Peyer's patch (tissue), 4 donors: ENCODE results near the gene CEP55.

Experiments used
- POLR2A ChIP-seq, 2 donors: fragments of 450-650 bp; IDR thresholded peaks; one replicate each; pipeline ENCODE4 v1.5.1; 2017; ENCODE audit warnings: antibody characterized with exemption in 2 of 2, mild to moderate bottlenecking in 2 of 2, moderate library complexity in 2 of 2
- TF ChIP-seq, protein P1 (sequence below), 6 experiments: fragments of 450-650 bp in 4 of 6; fragments of 200-600 bp in 2 of 6; sonication (generic) in 1 of 6; IDR thresholded peaks; one replicate each; pipeline ENCODE4 v1.5.1; 2017 to 2019; ENCODE audit warnings: antibody characterized with exemption in 6 of 6, mild to moderate bottlenecking in 3 of 6, moderate library complexity in 1 of 6

DNA sequence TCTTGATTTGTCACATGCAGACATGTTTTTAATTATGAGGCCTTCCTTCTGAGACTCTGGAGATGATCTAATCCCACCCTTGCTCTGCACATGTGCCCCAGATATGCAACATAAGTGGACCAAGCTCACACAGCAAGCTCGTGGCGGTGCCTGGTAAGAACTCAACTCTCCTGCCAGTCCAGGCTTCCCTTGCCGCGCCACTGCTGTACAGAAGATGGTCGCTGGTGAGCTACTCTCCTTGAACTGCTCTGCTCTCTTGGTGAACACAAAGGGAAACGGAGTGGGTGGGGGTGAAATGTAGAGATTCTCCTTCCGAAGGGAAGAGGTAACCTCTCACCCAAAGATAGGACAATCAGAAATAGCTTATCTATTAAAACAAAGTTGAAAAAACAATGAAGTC lies 39.9 kb upstream of the CEP55 start:
- TF ChIP-seq, protein P1, sequence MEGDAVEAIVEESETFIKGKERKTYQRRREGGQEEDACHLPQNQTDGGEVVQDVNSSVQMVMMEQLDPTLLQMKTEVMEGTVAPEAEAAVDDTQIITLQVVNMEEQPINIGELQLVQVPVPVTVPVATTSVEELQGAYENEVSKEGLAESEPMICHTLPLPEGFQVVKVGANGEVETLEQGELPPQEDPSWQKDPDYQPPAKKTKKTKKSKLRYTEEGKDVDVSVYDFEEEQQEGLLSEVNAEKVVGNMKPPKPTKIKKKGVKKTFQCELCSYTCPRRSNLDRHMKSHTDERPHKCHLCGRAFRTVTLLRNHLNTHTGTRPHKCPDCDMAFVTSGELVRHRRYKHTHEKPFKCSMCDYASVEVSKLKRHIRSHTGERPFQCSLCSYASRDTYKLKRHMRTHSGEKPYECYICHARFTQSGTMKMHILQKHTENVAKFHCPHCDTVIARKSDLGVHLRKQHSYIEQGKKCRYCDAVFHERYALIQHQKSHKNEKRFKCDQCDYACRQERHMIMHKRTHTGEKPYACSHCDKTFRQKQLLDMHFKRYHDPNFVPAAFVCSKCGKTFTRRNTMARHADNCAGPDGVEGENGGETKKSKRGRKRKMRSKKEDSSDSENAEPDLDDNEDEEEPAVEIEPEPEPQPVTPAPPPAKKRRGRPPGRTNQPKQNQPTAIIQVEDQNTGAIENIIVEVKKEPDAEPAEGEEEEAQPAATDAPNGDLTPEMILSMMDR (IDR thresholded peaks at IDR 0.05), result no peak
- no peak for TF ChIP-seq POLR2A (IDR thresholded peaks at IDR 0.05)
